IMR-90 (cell line): ENCODE measurements around the gene PI16. TPM values are rescaled to one million over a fixed set of nuclear protein-coding genes. Genes with fewer than 3 reads are reported as not detected.

Experiments
- ATAC-seq: fragments of 200-7000 bp; cut with Tn5 transposase; 2 replicates; pipeline ENCODE4 v1.9.1; 2020; ENCODE audit warnings: low read depth, mild to moderate bottlenecking, moderate library complexity
- BruUV-seq: library from RNA; stranded (reverse); fragments of 400-500 nt; replicated peaks from 2 replicates; lab custom pipeline; 2021; lab: Mats Ljungman, UMichigan
- CTCF ChIA-PET: fragments of 300-600 bp; formaldehyde crosslinking; extraction: SDS; loops from one replicate; lab custom pipeline; 2021; ENCODE audit warnings: antibody characterized with exemption; lab: Yijun Ruan, JAX
- POLR2A ChIA-PET: fragments of 300-600 bp; sonication (Branson Sonifier 250); formaldehyde crosslinking; loops from one replicate; lab custom pipeline; 2022; ENCODE audit warnings: antibody characterized with exemption; ENCODE audit not compliant: unreplicated experiment; lab: Charles Lee
- DNase-seq: peaks from one replicate; pipeline ENCODE4 v3.0.0; 2013
- H2AFZ ChIP-seq: replicated peaks from 2 replicates; pipeline ENCODE3; 2013; ENCODE audit warnings: low read length, mild to moderate bottlenecking; ENCODE audit not compliant: poor library complexity
- H2AK5ac ChIP-seq: 2 replicates; pipeline ENCODE4 v1.6.1; 2013; ENCODE audit warnings: low read depth, low read length, inconsistent platforms
- H2AK9ac ChIP-seq: replicated peaks from 2 replicates; pipeline ENCODE3; 2013; ENCODE audit warnings: mild to moderate bottlenecking, low read depth, low read length, moderate library complexity; ENCODE audit not compliant: poor library complexity
- H2BK120ac ChIP-seq: 2 replicates; pipeline ENCODE4 v1.6.1; 2013; ENCODE audit warnings: low read depth, low read length, inconsistent platforms
- H2BK15ac ChIP-seq: 3 replicates; pipeline ENCODE4 v1.6.1; 2013; ENCODE audit warnings: low read depth, low read length, inconsistent platforms
- H2BK20ac ChIP-seq: 2 replicates; pipeline ENCODE4 v1.6.1; 2013; ENCODE audit warnings: low read depth, mild to moderate bottlenecking, inconsistent platforms, low read length, moderate library complexity
- H2BK5ac ChIP-seq: 2 replicates; pipeline ENCODE4 v1.6.1; 2013; ENCODE audit warnings: mild to moderate bottlenecking, low read depth, low read length, inconsistent platforms; ENCODE audit not compliant: poor library complexity, severe bottlenecking
- H3K14ac ChIP-seq: replicated peaks from 2 replicates; pipeline ENCODE4 v1.6.1; 2013; ENCODE audit warnings: low read depth, low read length, inconsistent platforms
- H3K18ac ChIP-seq: 2 replicates; pipeline ENCODE4 v1.6.1; 2013; ENCODE audit warnings: low read depth, low read length, control low read depth
- H3K23ac ChIP-seq: 2 replicates; pipeline ENCODE4 v1.6.1; 2013; ENCODE audit warnings: low read depth, low read length, inconsistent platforms
- H3K27ac ChIP-seq: 2 replicates; pipeline ENCODE4 v1.5.1; 2013; ENCODE audit warnings: mild to moderate bottlenecking, control low read depth, low read length; ENCODE audit not compliant: insufficient read depth
- H3K27me3 ChIP-seq: 2 replicates; pipeline ENCODE4 v1.6.1; 2013; ENCODE audit warnings: low read length; ENCODE audit not compliant: control insufficient read depth, insufficient read depth
- H3K36me3 ChIP-seq: 2 replicates; pipeline ENCODE4 v1.6.1; 2013; ENCODE audit warnings: low read length, mixed read lengths; ENCODE audit not compliant: control insufficient read depth, insufficient read depth
- H3K4ac ChIP-seq: 2 replicates; pipeline ENCODE4 v1.6.1; 2013; ENCODE audit warnings: low read depth, low read length, inconsistent platforms
- H3K4me1 ChIP-seq: 2 replicates; pipeline ENCODE4 v1.6.1; 2013; ENCODE audit warnings: low read length, mixed read lengths; ENCODE audit not compliant: control insufficient read depth, insufficient read depth
- H3K4me2 ChIP-seq: 2 replicates; pipeline ENCODE4 v1.6.1; 2013; ENCODE audit warnings: low read depth, mild to moderate bottlenecking, control low read depth, low read length, moderate library complexity
- H3K4me3 ChIP-seq: 2 replicates; pipeline ENCODE4 v1.5.1; 2013; ENCODE audit warnings: low read depth, mild to moderate bottlenecking, control low read depth, low read length, moderate library complexity; ENCODE audit not compliant: insufficient read depth
- H3K56ac ChIP-seq: 2 replicates; pipeline ENCODE4 v1.6.1; 2013; ENCODE audit warnings: low read length, inconsistent platforms; ENCODE audit not compliant: insufficient read depth; ENCODE audit errors: extremely low read depth
- H3K79me1 ChIP-seq, 2 experiments: 2 replicates each; pipeline ENCODE4 v1.6.1; 2013; ENCODE audit warnings: low read length in 2 of 2, inconsistent platforms in 1 of 2, low read depth in 1 of 2
- H3K9ac ChIP-seq: 2 replicates; pipeline ENCODE4 v1.6.1; 2013; ENCODE audit warnings: low read depth, low read length, control low read depth
- H3K9me1 ChIP-seq: 2 replicates; pipeline ENCODE4 v1.6.1; 2013; ENCODE audit warnings: low read length, inconsistent platforms; ENCODE audit not compliant: insufficient read depth
- H3K9me3 ChIP-seq: 2 replicates; pipeline ENCODE4 v1.6.1; 2013; ENCODE audit warnings: low read length; ENCODE audit not compliant: control insufficient read depth, insufficient read depth
- H4K20me1 ChIP-seq: 2 replicates; pipeline ENCODE4 v1.6.1; 2013; ENCODE audit warnings: low read length, inconsistent platforms; ENCODE audit not compliant: insufficient read depth
- H4K5ac ChIP-seq: 2 replicates; pipeline ENCODE4 v1.6.1; 2013; ENCODE audit warnings: mild to moderate bottlenecking, low read depth, low read length, control low read depth
- H4K8ac ChIP-seq, 2 experiments: 2 replicates each; pipeline ENCODE4 v1.6.1; 2013; ENCODE audit warnings: low read depth in 2 of 2, low read length in 2 of 2, control low read depth in 1 of 2, inconsistent platforms in 1 of 2
- H4K91ac ChIP-seq: 2 replicates; pipeline ENCODE4 v1.6.1; 2013; ENCODE audit warnings: low read depth, low read length, inconsistent platforms; ENCODE audit not compliant: insufficient read depth
- BHLHE40 ChIP-seq: fragments of 150-350 bp; IDR thresholded peaks from 2 replicates; pipeline ENCODE4 v1.6.1; 2016; ENCODE audit warnings: mild to moderate bottlenecking, low read depth, low read length
- CEBPB ChIP-seq: IDR thresholded peaks from 2 replicates; pipeline ENCODE4 v1.6.1; 2012; ENCODE audit warnings: low read depth, low read length, improper control_type of control experiment
- ELK1 ChIP-seq: fragments of 150-350 bp; IDR thresholded peaks from 2 replicates; pipeline ENCODE4 v1.6.1; 2016; ENCODE audit warnings: low read depth, mild to moderate bottlenecking, low read length, moderate library complexity, borderline replicate concordance
- FOS ChIP-seq: fragments of 150-350 bp; IDR thresholded peaks from 2 replicates; pipeline ENCODE4 v1.6.1; 2016; ENCODE audit warnings: low read depth, low read length
- MAFK ChIP-seq: IDR thresholded peaks from 2 replicates; pipeline ENCODE4 v1.6.1; 2012; ENCODE audit warnings: low read depth, low read length, improper control_type of control experiment
- MAZ ChIP-seq: IDR thresholded peaks from 2 replicates; pipeline ENCODE4 v1.6.1; 2012; ENCODE audit warnings: low read depth, mild to moderate bottlenecking, low read length, improper control_type of control experiment, moderate library complexity, borderline replicate concordance
- MXI1 ChIP-seq: IDR thresholded peaks from 2 replicates; pipeline ENCODE4 v1.6.1; 2012; ENCODE audit warnings: low read depth, mild to moderate bottlenecking, low read length, moderate library complexity, borderline replicate concordance
- NFE2L2 ChIP-seq: fragments of 150-350 bp; IDR thresholded peaks from 2 replicates; pipeline ENCODE4 v1.6.1; 2016; ENCODE audit warnings: low read depth, mild to moderate bottlenecking, low read length
- RAD21 ChIP-seq: IDR thresholded peaks from 2 replicates; pipeline ENCODE4 v1.6.1; 2012; ENCODE audit warnings: low read length, improper control_type of control experiment
- RCOR1 ChIP-seq: IDR thresholded peaks from 2 replicates; pipeline ENCODE4 v1.6.1; 2012; ENCODE audit warnings: mild to moderate bottlenecking, low read length, improper control_type of control experiment; ENCODE audit not compliant: insufficient replicate concordance
- RFX5 ChIP-seq: IDR thresholded peaks from 2 replicates; pipeline ENCODE4 v1.8.0; 2012; ENCODE audit warnings: low read depth, mild to moderate bottlenecking, low read length, moderate library complexity
- SMC3 ChIP-seq: fragments of 150-350 bp; IDR thresholded peaks from 2 replicates; pipeline ENCODE4 v1.6.1; 2016; ENCODE audit warnings: low read depth, mild to moderate bottlenecking, antibody characterized with exemption, low read length, moderate library complexity
- USF2 ChIP-seq: fragments of 150-350 bp; IDR thresholded peaks from 2 replicates; pipeline ENCODE4 v1.6.1; 2017; ENCODE audit warnings: mild to moderate bottlenecking, antibody characterized with exemption, low read length, low read depth
- WGBS, 2 experiments: methylation state at CpG; one replicate each; pipeline versions ENCODE4 v1.1.5 to v1.1.7; 2013; ENCODE audit warnings: missing lambda C conversion rate in 2 of 2; ENCODE audit not compliant: insufficient read length in 1 of 2; ENCODE audit errors: extremely low coverage in 2 of 2; 5-methylcytosine and 5-hydroxymethylcytosine counted together
- dilution Hi-C: fragments of 300-500 bp; cut with HindIII; formaldehyde crosslinking; loops from one replicate; pipeline ENCODE4 v1.14.3; 2018; ENCODE audit warnings: low sequenced_read_pairs; ENCODE audit not compliant: unreplicated experiment
- in situ Hi-C: fragments of 300-500 bp; cut with MboI; formaldehyde crosslinking; loops from 3 replicates; pipeline ENCODE4 v1.14.3; 2019; ENCODE audit warnings: low sequenced_read_pairs, inconsistent platforms, mixed read lengths
- intact Hi-C: fragments of 100-400 bp; cut with micrococcal nuclease; formaldehyde crosslinking; loops from 2 replicates; pipeline ENCODE4 v1.10.0; 2022
- polyA plus RNA-seq, 3 experiments: library from polyadenylated mRNA; depleted of rRNA; stranded (reverse); fragments of >200 nt; gene quantifications; 2 replicates each; pipeline ENCODE4 v1.2.3, GENCODE V29; 2012; ENCODE audit warnings: low replicate concordance in 1 of 3
- total RNA-seq: library from RNA; depleted of rRNA; stranded (reverse); fragments of >200 nt; gene quantifications from 2 replicates; pipeline ENCODE4 v1.2.3, GENCODE V29; 2012
- TF ChIP-seq, protein P1 (sequence below): conservative IDR thresholded peaks from 2 replicates; pipeline ENCODE4 v1.5.1; 2012; ENCODE audit warnings: mild to moderate bottlenecking, low read depth, low read length, improper control_type of control experiment

Gene PI16
- total and polyA plus RNA-seq, 2 of the 4 experiments (the other 2 are of a cell fraction) = 0.21 TPM; not detected in 1

DNA sequence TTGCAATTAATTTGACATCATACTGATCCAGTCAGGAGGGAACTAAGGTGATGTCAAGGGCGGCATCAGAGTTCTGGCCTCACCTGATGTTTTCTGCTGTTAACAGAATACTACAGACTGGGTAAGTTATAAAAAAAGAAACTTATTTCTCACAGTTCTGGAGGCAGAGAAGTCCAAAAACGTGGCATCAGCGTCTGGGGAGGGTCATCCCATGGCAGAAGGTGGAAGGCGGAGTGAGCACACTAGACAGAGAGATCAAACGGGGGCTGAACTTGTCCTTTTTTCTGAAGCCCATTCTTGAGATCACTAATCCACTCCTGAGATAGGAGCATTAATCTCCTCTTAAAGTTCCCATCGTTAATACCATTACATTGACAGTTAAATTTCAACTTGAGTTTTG is 34.7 kb downstream of the PI16 start:
- ATAC-seq (no peak), DNase-seq (no peak)
- H4K91ac ChIP-seq = no peak overlapping the region
- peaks cover 8% of the 10 kb centered on the region for H3K27me3 ChIP-seq
- H3K4ac ChIP-seq = no peak overlapping the region
- H3K56ac ChIP-seq = no peak overlapping the region
- H3K9me1 ChIP-seq = peaks cover 9% of the 10 kb centered on the region
- no peak overlapping the region for H3K23ac ChIP-seq
- H2BK20ac ChIP-seq = no peak overlapping the region
- no CpG with 5 or more reads among the region's 6 CpGs for whole genome bisulfite sequencing, 2 experiments
- peaks cover 9 to 20% of the 10 kb centered on the region in 2 experiments; a peak in 3 of 4 replicates for H3K79me1 ChIP-seq
- BruUV-seq = no TSS peak
- intact Hi-C loops = no loop called here
- no peak overlapping the region for H3K27ac ChIP-seq
- no peak overlapping the region for H3K14ac ChIP-seq
- H3K36me3 ChIP-seq = no peaks in the 10 kb centered on the region
- dilution Hi-C loops = no loop called here
- no peak overlapping the region for H2BK5ac ChIP-seq
- H4K8ac ChIP-seq = no peak overlapping the region
- in situ Hi-C loops = loop anchor here (10.0 kb wide), 1 partner anchor 104 kb away; the partner anchor contains the start of gene C6orf89
- H3K18ac ChIP-seq = no peak overlapping the region
- no peaks in the 10 kb centered on the region for H3K9me3 ChIP-seq
- TF ChIP-seq, protein P1, sequence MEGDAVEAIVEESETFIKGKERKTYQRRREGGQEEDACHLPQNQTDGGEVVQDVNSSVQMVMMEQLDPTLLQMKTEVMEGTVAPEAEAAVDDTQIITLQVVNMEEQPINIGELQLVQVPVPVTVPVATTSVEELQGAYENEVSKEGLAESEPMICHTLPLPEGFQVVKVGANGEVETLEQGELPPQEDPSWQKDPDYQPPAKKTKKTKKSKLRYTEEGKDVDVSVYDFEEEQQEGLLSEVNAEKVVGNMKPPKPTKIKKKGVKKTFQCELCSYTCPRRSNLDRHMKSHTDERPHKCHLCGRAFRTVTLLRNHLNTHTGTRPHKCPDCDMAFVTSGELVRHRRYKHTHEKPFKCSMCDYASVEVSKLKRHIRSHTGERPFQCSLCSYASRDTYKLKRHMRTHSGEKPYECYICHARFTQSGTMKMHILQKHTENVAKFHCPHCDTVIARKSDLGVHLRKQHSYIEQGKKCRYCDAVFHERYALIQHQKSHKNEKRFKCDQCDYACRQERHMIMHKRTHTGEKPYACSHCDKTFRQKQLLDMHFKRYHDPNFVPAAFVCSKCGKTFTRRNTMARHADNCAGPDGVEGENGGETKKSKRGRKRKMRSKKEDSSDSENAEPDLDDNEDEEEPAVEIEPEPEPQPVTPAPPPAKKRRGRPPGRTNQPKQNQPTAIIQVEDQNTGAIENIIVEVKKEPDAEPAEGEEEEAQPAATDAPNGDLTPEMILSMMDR = no peak
- TF ChIP-seq CEBPB (no peak), MAFK (no peak), RFX5 (no peak), RAD21 (no peak), USF2 (no peak), BHLHE40 (no peak), NFE2L2 (no peak), SMC3 (no peak), RCOR1 (no peak), MXI1 (no peak), FOS (no peak), ELK1 (no peak), MAZ (no peak)
- H3K4me2 ChIP-seq = no peak overlapping the region
- no peak overlapping the region for H2BK15ac ChIP-seq
- POLR2A ChIA-PET = interaction anchor here (0.6 kb wide), 1 partner anchor 115 kb away, joined by 3 read pairs; the partner anchor contains the start of gene PPIL1
- peaks cover 5% of the 10 kb centered on the region for H3K4me1 ChIP-seq
- H2BK120ac ChIP-seq = no peak overlapping the region
- H2AK5ac ChIP-seq = no peak overlapping the region
- peaks cover 11% of the 10 kb centered on the region for H4K20me1 ChIP-seq
- H3K9ac ChIP-seq = no peak overlapping the region
- no peak overlapping the region for H4K5ac ChIP-seq
- CTCF ChIA-PET = interaction anchor here (0.7 kb wide), 1 partner anchor 28 kb away, joined by 5 read pairs; no protein-coding TSS in a partner anchor
- H3K4me3 ChIP-seq = no peak overlapping the region
- no peak overlapping the region for H2AK9ac ChIP-seq
- H2AFZ ChIP-seq = no peak overlapping the region
